Endometrial microvascular endothelial cells (primary cell): ENCODE measurements around the gene AWAT1. TPM values are rescaled to one million over a fixed set of nuclear protein-coding genes. Genes with fewer than 3 reads are reported as not detected.
"Not testable (repeated sequence)": the region's sequence is repeated elsewhere in the genome, so short reads cannot be mapped to it uniquely, and the experiment has no call there.

Experiments used
- in situ Hi-C: cut with HindIII; loops from 2 replicates; pipeline ENCODE4 v1.10.0; 2017; ENCODE audit warnings: low sequenced_read_pairs, low pct_unique_long_range_greater_than_20kb; ENCODE audit errors: inconsistent ontology term
- total RNA-seq: library from RNA; depleted of rRNA; stranded (reverse); fragments of >200 nt; gene quantifications from one replicate; pipeline ENCODE4 v1.2.3, GENCODE V29; 2015; ENCODE audit errors: inconsistent ontology term

Gene AWAT1
- total RNA-seq, 1 donor from 2014 or later = not detected

DNA sequence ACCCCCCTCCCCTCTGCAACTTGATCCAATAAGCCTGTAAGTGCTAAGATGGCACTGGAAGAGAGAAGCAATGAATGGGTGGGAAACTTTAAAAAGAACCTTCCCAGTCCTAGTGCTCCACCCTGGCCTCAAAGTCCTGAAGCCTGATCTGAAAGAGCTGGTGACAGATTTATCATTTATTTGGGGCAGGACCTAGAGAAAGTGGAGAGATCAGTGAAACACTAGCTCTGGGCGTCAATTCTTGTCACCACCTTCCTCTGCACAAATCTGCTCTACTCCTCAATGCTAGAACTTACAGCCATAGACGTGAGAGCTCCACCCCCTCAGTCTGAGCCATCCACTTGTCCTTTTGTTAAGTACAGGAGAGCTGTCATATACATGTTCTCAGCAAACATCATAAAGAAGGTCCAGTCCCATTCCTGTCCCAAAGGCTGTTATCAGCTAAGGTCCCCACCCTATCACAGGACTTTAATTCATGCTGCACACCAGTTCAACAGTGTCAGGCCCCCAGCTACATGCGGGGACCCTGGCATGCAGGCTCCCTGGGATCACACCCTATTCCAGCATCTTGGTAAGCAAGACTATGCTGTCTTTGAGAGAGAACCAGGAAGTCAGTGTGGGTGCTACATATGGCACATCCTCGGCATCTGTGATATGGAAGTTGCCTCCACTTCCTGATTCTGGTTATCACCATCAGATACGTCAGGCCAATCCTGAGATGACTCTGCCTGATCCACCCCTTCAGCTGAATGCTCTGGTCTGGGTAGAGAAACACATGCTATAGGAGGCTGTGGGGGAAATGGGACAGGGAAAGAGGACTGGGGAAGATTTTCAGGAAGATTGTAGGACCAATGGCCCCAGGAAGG is 23.2 kb downstream of the AWAT1 start:
- in situ Hi-C loops = no loop called here

DNA sequence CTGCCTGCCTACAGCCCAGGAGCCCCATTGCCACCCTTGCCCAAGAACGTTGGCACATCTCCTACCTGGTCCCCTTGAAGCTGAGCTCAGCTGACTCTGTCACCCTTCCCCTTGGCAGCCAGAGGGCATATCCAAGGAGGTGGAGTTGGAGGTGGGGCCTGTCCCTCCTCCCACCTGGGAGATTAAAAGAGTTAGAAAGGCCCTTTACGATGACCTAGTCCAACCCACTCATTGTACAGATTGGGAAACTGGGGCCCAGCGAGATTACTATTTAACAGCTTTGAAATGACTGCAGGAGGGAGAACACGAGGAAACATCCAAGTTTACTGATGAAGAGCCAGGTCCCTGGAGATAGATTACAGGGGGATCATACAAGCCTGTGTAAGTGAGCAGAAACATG is 25.6 kb downstream of the AWAT1 start, which contains the start of gene P2RY4:
TSS of gene P2RY4 (minus strand) at position 101 of the 400 bp plus-strand sequence. CDS start 580 bp downstream, outside the sequence.
- in situ Hi-C loops = no loop called here

DNA sequence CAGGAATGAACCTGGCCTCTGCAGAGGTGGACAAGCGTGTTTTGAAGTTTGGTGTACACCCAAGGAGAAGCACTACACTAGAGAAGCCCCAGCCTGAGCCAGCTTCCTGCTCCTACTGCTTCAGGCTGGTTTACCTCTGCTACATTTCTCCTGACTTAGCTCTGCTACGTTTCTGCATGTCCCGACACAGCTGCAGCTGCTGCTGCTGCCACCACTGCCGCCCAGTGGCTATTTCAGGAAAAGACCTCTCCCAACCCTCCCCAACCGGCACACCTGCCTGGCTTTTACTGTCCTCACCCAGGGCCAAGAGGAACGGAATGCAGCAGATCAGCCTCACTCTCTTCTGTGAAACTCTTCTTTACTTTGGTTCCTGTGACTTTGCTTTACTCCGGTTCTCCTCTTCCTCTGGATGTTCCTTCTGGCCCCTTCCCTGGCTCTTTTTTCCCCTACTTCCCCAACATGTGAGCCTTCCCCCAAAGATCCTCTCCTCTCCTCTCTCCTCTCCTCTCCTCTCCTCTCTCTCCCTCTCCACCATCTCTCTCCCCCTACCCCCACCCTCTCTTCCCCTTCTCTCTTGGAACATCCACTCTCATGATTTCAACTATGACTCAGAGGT is 28.6 kb downstream of the AWAT1 start:
- in situ Hi-C loops = no loop called here

GRCh38 chrX:70264784-70265183 is 30.3 kb downstream of the AWAT1 start:
- in situ Hi-C loops = no loop called here

DNA sequence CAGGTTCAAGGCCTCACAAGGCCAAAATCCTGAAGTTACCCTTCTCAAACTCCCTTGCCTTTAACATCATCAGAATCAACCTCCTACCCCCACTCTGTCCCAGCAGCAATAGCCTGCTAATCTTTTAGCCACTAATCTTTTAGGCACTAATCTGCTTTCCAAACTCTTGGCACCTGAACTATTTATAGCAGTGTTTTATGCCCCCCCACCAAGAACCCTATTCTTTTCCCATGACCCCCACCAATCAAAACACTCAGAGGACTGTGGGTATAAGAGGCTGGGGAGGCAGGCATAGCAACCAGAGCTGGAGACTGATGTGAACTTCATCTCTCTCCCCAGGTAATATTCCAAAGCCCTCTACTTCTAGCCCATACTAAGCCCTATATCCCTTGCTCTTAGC is 33.6 kb downstream of the AWAT1 start, which contains the start of gene ARR3:
TSS of gene ARR3 (plus strand) at position 301 of the 400 bp plus-strand sequence. CDS start 1,052 bp downstream, outside the sequence.
- in situ Hi-C loops = no loop called here

DNA sequence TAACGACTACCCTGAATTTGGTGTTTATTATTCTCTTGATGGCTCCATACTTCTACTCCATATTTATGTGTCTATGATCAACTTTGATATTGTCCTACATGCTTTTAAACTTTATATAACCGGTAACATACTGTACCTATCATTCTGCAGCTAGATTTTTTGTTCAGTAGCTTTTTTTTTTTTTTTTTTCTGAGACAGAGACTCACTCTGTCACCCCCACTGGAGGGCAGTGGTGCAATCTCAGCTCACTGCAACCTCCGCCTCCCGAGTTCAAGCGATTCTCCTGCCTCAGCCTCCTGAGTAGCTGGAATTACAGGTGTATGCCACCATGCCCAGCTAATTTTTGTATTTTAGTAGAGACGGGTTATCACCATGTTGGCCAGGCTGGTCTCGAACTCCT is 39.6 kb downstream of the AWAT1 start:
- in situ Hi-C loops = not testable (repeated sequence)

DNA sequence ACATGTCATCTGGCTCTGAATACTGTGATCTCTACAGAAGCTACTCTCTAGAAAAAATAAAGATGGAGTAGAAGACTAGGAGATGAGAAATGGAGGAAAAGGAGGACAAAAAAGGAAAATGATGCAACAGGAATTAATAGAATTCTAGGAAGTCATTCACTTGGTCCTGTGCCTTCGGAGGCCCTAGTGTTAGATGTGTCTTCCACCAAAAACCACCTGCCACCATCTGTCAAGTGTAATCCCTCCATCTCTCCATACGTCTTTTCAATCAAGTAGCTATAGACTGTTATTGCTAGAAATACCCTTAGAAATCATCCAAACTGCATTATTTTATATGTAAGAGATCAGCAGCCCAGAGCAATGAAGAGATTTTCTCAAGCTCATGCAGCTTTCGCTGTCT is 44.6 kb downstream of the AWAT1 start:
- in situ Hi-C loops = no loop called here

DNA sequence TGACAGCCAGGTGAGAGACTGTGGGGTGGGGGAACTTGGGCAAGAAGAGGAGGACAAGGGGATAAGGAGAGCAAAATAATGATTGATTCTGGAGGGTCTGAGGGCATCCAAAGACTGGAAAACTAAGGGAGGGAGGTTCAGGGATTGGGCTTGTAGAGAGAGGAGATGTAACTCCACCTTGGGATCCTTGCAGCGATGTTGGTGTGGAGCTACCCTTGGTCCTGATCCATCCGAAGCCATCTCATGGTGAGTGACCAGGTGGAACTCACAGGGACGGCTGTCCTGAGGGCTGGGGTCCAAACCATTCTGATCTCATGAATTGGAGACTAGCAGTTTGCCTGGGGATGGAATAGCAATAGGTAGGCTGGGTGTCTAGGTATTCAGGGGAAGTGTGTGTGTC is 46.1 kb downstream of the AWAT1 start:
- in situ Hi-C loops = no loop called here

DNA sequence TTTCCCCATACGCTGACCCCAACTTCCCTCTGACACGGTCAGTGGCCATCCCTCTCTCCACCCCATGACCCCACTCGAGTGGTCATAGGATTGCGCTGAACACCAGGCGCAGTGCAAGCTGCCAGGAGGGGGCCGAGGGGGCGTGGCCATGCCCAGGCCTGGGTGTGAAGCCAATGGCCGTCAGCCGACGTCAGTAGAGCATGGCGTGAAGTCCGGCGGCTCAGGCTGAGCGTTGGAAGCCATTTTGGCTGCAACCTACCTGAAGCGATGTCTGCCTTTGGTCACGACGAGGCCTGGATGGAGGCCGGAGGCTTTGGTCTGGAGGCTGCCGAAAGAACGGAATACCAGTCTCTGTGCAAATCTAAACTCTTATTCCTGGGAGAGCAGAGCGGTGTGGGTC is 47.5 kb downstream of the AWAT1 start, which contains the start of gene RAB41:
TSS of gene RAB41 (plus strand) at position 222 of the 400 bp plus-strand sequence. CDS start at position 268, 46 bp downstream.
- in situ Hi-C loops = no loop called here

- in situ Hi-C loops = no loop called here
Observed at GRCh38 chrX:70289168-70289792, 54.8 kb downstream of the AWAT1 start.

Other genes with a start within 250 kb of the AWAT1 start
- gene AWAT2, start 184.7 kb upstream of the AWAT1 start, total RNA-seq = not detected
- not detected for gene OTUD6A, start 172.2 kb upstream of the AWAT1 start, total RNA-seq
- gene IGBP1, start 101.2 kb upstream of the AWAT1 start, total RNA-seq = 50.3 TPM
- gene DGAT2L6, start 57.2 kb upstream of the AWAT1 start, total RNA-seq = not detected
- not detected for gene P2RY4, start 25.5 kb downstream of the AWAT1 start, total RNA-seq
- gene ARR3, start 33.7 kb downstream of the AWAT1 start, total RNA-seq = not detected
- gene RAB41, start 47.5 kb downstream of the AWAT1 start, total RNA-seq = not detected
- 69.4 TPM for gene PDZD11, start 55.3 kb downstream of the AWAT1 start, total RNA-seq
- gene KIF4A, start 55.4 kb downstream of the AWAT1 start, total RNA-seq = 24.3 TPM
- not detected for gene GDPD2, start 188.7 kb downstream of the AWAT1 start, total RNA-seq
- 1.5 TPM for gene DLG3, start 210.2 kb downstream of the AWAT1 start, total RNA-seq